Effector CD8-positive, alpha-beta T cell (primary cell): Measurements from ENCODE around the gene RBFOX2.
"Not testable (repeated sequence)": the region's sequence is repeated elsewhere in the genome, so short reads cannot be mapped to it uniquely, and the experiment has no call there.

Experiments used
- DNase-seq: peaks from one replicate; lab custom pipeline; 2025; lab: John Stamatoyannopoulos, UW

The RBFOX2 gene

GRCh38 chr22:36008565-36008964 is 20.1 kb downstream of the RBFOX2 start:
- DNase-seq = no peak

GRCh38 chr22:36008131-36008530 is 20.5 kb downstream of the RBFOX2 start:
- DNase-seq = no peak

GRCh38 chr22:36003972-36004674 is 24.5 kb downstream of the RBFOX2 start:
- no peak for DNase-seq

- DNase-seq = no peak
These were observed 25.8 kb downstream of the RBFOX2 start for GRCh38 chr22:36002718-36003260.

GRCh38 chr22:36002084-36002483 is 26.5 kb downstream of the RBFOX2 start:
- DNase-seq = no peak

GRCh38 chr22:35998748-35999147 is 29.9 kb downstream of the RBFOX2 start:
- DNase-seq = no peak

GRCh38 chr22:35997438-35997837 is 31.2 kb downstream of the RBFOX2 start:
- DNase-seq = no peak

GRCh38 chr22:35996596-35996995 is 32.0 kb downstream of the RBFOX2 start:
- DNase-seq = no peak

- DNase-seq = no peak
These were observed 32.9 kb downstream of the RBFOX2 start for GRCh38 chr22:35995772-35996171.

GRCh38 chr22:35995348-35995747 is 33.3 kb downstream of the RBFOX2 start:
- DNase-seq = no peak

- not testable (repeated sequence) for DNase-seq
These were observed 34.9 kb downstream of the RBFOX2 start for GRCh38 chr22:35993727-35994126.

- no peak for DNase-seq
These were observed 35.4 kb downstream of the RBFOX2 start for GRCh38 chr22:35993048-35993714.

GRCh38 chr22:35991168-35991567 is 37.5 kb downstream of the RBFOX2 start:
- no peak for DNase-seq

GRCh38 chr22:35988030-35988429 is 40.6 kb downstream of the RBFOX2 start:
- no peak for DNase-seq

GRCh38 chr22:35987487-35987886 is 41.1 kb downstream of the RBFOX2 start:
- no peak for DNase-seq

GRCh38 chr22:35986088-35986487 is 42.5 kb downstream of the RBFOX2 start:
- DNase-seq = no peak

- no peak for DNase-seq
These were observed 43.3 kb downstream of the RBFOX2 start for GRCh38 chr22:35985371-35985770.

GRCh38 chr22:35984183-35985175 is 44.1 kb downstream of the RBFOX2 start:
- DNase-seq = no peak

- no peak for DNase-seq
These were observed 46.7 kb downstream of the RBFOX2 start for GRCh38 chr22:35981900-35982299.

- no peak for DNase-seq
These were observed 49.7 kb downstream of the RBFOX2 start for GRCh38 chr22:35978889-35979288.

- DNase-seq = no peak
These were observed 50.4 kb downstream of the RBFOX2 start for GRCh38 chr22:35978201-35978600.

GRCh38 chr22:35977136-35977535 is 51.5 kb downstream of the RBFOX2 start:
- DNase-seq = no peak
